B cell (primary cell): ENCODE results near the gene MSL1. TPM values are rescaled to one million over a fixed set of nuclear protein-coding genes. Genes with fewer than 3 reads are reported as not detected.

ENCODE experiments used
- ATAC-seq: fragments of 200-7000 bp; cut with Tn5 transposase; one replicate; pipeline ENCODE4 v1.10.0; 2021; ENCODE audit warnings: low read depth, mild to moderate bottlenecking, moderate number of reproducible peaks, moderate library complexity
- CTCF ChIA-PET: fragments of 350-600 bp; sonication (Branson Sonifier 250); formaldehyde crosslinking; loops from one replicate; lab custom pipeline; 2021; ENCODE audit warnings: antibody characterized with exemption, inconsistent platforms; lab: Charles Lee
- POLR2A ChIA-PET: fragments of 350-600 bp; sonication (Branson Sonifier 250); formaldehyde crosslinking; loops from one replicate; lab custom pipeline; 2021; ENCODE audit warnings: antibody characterized with exemption; lab: Charles Lee
- DNase-seq: peaks from one replicate; pipeline ENCODE4 v3.0.0; 2013
- H2AFZ ChIP-seq: 2 replicates; pipeline ENCODE4 v1.6.1; 2012; ENCODE audit warnings: mild to moderate bottlenecking, low read depth, low read length; ENCODE audit not compliant: insufficient read depth, poor library complexity, severe bottlenecking
- H3K27ac ChIP-seq, 2 donors: 1 replicate in 1 of 2; 2 replicates in 1 of 2; pipeline ENCODE4 v1.5.1; 2012 to 2013; ENCODE audit warnings: low read length in 2 of 2, mild to moderate bottlenecking in 2 of 2, moderate library complexity in 1 of 2
- H3K27me3 ChIP-seq, 4 experiments: fragments of 200-600 bp in 1 of 4; sonication (generic) in 1 of 4; replicated peaks in 1 of 4; 1 replicate in 2 of 4; 2 replicates in 2 of 4; pipeline versions ENCODE4 v1.6.1 to v1.7.0; 2013 to 2016; ENCODE audit warnings: low read length in 3 of 4, mild to moderate bottlenecking in 2 of 4, mixed read lengths in 1 of 4, moderate library complexity in 1 of 4; ENCODE audit not compliant: insufficient read depth in 4 of 4, control insufficient read depth in 3 of 4; ENCODE audit errors: control extremely low read depth in 1 of 4
- H3K36me3 ChIP-seq, 2 experiments: replicated peaks in 1 of 2; 1 replicate in 1 of 2; 2 replicates in 1 of 2; pipeline versions ENCODE4 v1.6.1 to v1.7.1; 2013; ENCODE audit warnings: low read length in 1 of 2; ENCODE audit not compliant: insufficient read depth in 2 of 2, control insufficient read depth in 1 of 2; ENCODE audit errors: control extremely low read depth in 1 of 2, extremely low read depth in 1 of 2
- H3K4me1 ChIP-seq, 2 donors: fragments of 200-600 bp in 1 of 2; sonication (generic) in 1 of 2; 1 replicate in 1 of 2; 2 replicates in 1 of 2; pipeline versions ENCODE4 v1.5.1 to v1.6.1; 2013 to 2017; ENCODE audit warnings: low read length in 2 of 2; ENCODE audit not compliant: control insufficient read depth in 2 of 2, insufficient read depth in 2 of 2
- H3K4me2 ChIP-seq: replicated peaks from 2 replicates; pipeline ENCODE3; 2012; ENCODE audit warnings: mild to moderate bottlenecking, low read depth, low read length; ENCODE audit not compliant: poor library complexity, severe bottlenecking
- H3K4me3 ChIP-seq, 5 experiments: fragments of 200-600 bp in 1 of 5; sonication (generic) in 1 of 5; 1 replicate in 3 of 5; 2 replicates in 2 of 5; pipeline versions ENCODE4 v1.5.1 to v1.7.0; 2011 to 2016; ENCODE audit warnings: low read length in 4 of 5, mild to moderate bottlenecking in 4 of 5, low read depth in 2 of 5, control low read depth in 1 of 5, moderate library complexity in 1 of 5; ENCODE audit not compliant: insufficient read depth in 1 of 5; ENCODE audit errors: control extremely low read depth in 1 of 5, extremely low read depth in 1 of 5
- H3K79me2 ChIP-seq: fragments of 200-600 bp; sonication (generic); one replicate; pipeline ENCODE4 v1.6.0; 2016; ENCODE audit warnings: low read length; ENCODE audit not compliant: control insufficient read depth, insufficient read depth
- H3K9ac ChIP-seq: fragments of 200-600 bp; sonication (generic); 2 replicates; pipeline ENCODE4 v1.6.1; 2017; ENCODE audit warnings: mild to moderate bottlenecking, low read length, moderate library complexity
- H3K9me3 ChIP-seq, 3 donors: one replicate each; pipeline versions ENCODE4 v1.6.1 to v1.7.1; 2013; ENCODE audit warnings: low read length in 2 of 3; ENCODE audit not compliant: control insufficient read depth in 2 of 3, insufficient read depth in 1 of 3; ENCODE audit errors: control extremely low read depth in 1 of 3
- H4K20me1 ChIP-seq: 2 replicates; pipeline ENCODE4 v1.6.0; 2012; ENCODE audit warnings: mild to moderate bottlenecking, low read length; ENCODE audit not compliant: insufficient read depth, control insufficient read depth, poor library complexity, severe bottlenecking
- H3K27ac Mint-ChIP-seq: one replicate; pipeline ENCODE4 v1.8.0; 2021; ENCODE audit warnings: mixed read lengths
- H3K27me3 Mint-ChIP-seq: one replicate; pipeline ENCODE4 v1.8.0; 2021; ENCODE audit warnings: mixed read lengths
- H3K4me1 Mint-ChIP-seq: one replicate; pipeline ENCODE4 v1.8.0; 2021; ENCODE audit warnings: mixed read lengths
- H3K4me3 Mint-ChIP-seq: one replicate; pipeline ENCODE4 v1.8.0; 2021; ENCODE audit warnings: mixed read lengths
- H3K9me3 Mint-ChIP-seq: one replicate; pipeline ENCODE4 v1.8.0; 2022; ENCODE audit warnings: mixed read lengths; ENCODE audit not compliant: insufficient read depth
- EZH2 ChIP-seq: IDR thresholded peaks from 2 replicates; pipeline ENCODE4 v1.6.1; 2012; ENCODE audit warnings: borderline replicate concordance, low read depth, mild to moderate bottlenecking, moderate library complexity, low read length; ENCODE audit not compliant: insufficient read depth, poor library complexity, severe bottlenecking
- WGBS: methylation state at CpG from one replicate; pipeline ENCODE4 v1.1.5; 2013; ENCODE audit warnings: missing lambda C conversion rate; ENCODE audit not compliant: insufficient coverage; 5-methylcytosine and 5-hydroxymethylcytosine counted together
- intact Hi-C: fragments of 100-400 bp; cut with micrococcal nuclease; formaldehyde crosslinking; loops from one replicate; pipeline ENCODE4 v1.10.0; 2022
- polyA plus RNA-seq: library from polyadenylated mRNA; depleted of rRNA; stranded (reverse); fragments of >200 nt; gene quantifications from 2 replicates; pipeline ENCODE4 v1.2.3, GENCODE V29; 2012
- total RNA-seq, 2 donors: library from RNA; stranded (reverse); fragments of 120-200 nt in 1 of 2; gene quantifications; 1 replicate in 1 of 2; 2 replicates in 1 of 2; pipeline versions ENCODE4 v1.2.3 to v1.2.4, GENCODE V29; 2013 to 2022
- TF ChIP-seq, protein P1 (sequence below): fragments of 200-600 bp; IDR thresholded peaks from one replicate; pipeline ENCODE4 v1.8.0; 2022; ENCODE audit warnings: antibody characterized with exemption, mild to moderate bottlenecking

Gene MSL1
- total and polyA plus RNA-seq, 2 donors (not counting 1 experiment from before 2014, with no cell fraction given): 80.1 to 129 TPM

DNA sequence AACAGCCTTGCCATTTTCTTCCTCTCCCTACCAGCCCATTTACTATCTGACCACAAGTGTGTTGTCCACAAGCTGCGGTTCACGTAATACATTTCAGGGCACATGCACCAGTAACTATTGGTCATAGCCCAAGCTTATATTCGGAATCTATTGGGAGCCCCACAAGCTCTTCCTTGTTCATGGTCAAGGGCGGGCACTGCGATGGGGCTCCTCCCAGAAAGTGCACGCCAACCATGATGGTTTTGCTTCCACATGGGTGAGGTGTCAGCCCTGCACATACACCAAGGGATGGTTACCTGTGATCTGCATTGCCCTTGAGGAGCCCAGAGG lies 46.9 kb upstream of the MSL1 start:
- no peak overlapping the region for H2AFZ ChIP-seq
- ATAC-seq (no peak), DNase-seq (no peak)
- Mint-ChIP-seq H3K4me3 (no peak overlapping the region), H3K27ac (peak overlapping the region; percentile 75), H3K9me3 (no peaks in the 10 kb centered on the region), H3K27me3 (no peaks in the 10 kb centered on the region), H3K4me1 (peaks cover 45% of the 10 kb centered on the region)
- CTCF ChIA-PET: interaction anchor here (0.7 to 6.7 kb wide), 30 partner anchors 9 to 202 kb away, joined by 3 to 128 read pairs (median 8); partner anchors contain the start of genes CASC3, CSF3, MED24 and MSL1
- H3K9me3 ChIP-seq: no peaks in the 10 kb centered on the region
- H4K20me1 ChIP-seq: peaks cover 30% of the 10 kb centered on the region
- no peak overlapping the region for H3K27ac ChIP-seq
- POLR2A ChIA-PET: interaction anchor here (0.8 to 1.3 kb wide), 4 partner anchors 11 to 24 kb away, joined by 3 to 7 read pairs (median 3); no protein-coding TSS in a partner anchor
- H3K9ac ChIP-seq: no peak overlapping the region
- intact Hi-C loops: loop anchor here (1.0 to 5.0 kb wide), 4 partner anchors 12 to 37 kb away; partner anchors contain the start of gene MED24
- H3K79me2 ChIP-seq: peaks cover 19% of the 10 kb centered on the region
- TF ChIP-seq EZH2: no peak
- TF ChIP-seq, protein P1, sequence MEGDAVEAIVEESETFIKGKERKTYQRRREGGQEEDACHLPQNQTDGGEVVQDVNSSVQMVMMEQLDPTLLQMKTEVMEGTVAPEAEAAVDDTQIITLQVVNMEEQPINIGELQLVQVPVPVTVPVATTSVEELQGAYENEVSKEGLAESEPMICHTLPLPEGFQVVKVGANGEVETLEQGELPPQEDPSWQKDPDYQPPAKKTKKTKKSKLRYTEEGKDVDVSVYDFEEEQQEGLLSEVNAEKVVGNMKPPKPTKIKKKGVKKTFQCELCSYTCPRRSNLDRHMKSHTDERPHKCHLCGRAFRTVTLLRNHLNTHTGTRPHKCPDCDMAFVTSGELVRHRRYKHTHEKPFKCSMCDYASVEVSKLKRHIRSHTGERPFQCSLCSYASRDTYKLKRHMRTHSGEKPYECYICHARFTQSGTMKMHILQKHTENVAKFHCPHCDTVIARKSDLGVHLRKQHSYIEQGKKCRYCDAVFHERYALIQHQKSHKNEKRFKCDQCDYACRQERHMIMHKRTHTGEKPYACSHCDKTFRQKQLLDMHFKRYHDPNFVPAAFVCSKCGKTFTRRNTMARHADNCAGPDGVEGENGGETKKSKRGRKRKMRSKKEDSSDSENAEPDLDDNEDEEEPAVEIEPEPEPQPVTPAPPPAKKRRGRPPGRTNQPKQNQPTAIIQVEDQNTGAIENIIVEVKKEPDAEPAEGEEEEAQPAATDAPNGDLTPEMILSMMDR: no peak
- peaks cover 33 to 36% of the 10 kb centered on the region in 2 donors for H3K4me1 ChIP-seq
- H3K4me3 ChIP-seq: no peak overlapping the region
- peaks cover 2 to 9% of the 10 kb centered on the region in 2 experiments for H3K36me3 ChIP-seq
- 87% methylated on average over 6 of the region's 6 CpGs for WGBS
- no peaks in the 10 kb centered on the region for H3K27me3 ChIP-seq
- peak overlapping the region; percentile 59 for H3K4me2 ChIP-seq

GRCh38 chr17:40075201-40075941 lies 46.4 kb upstream of the MSL1 start:
- Histone ChIP-seq H3K36me3 (peaks cover 2 to 9% of the 10 kb centered on the region in 2 experiments), H3K4me2 (peak overlapping the region; percentile 59), H3K9ac (no peak overlapping the region), H3K9me3 (no peaks in the 10 kb centered on the region), H3K27me3 (no peaks in the 10 kb centered on the region), H4K20me1 (peaks cover 26% of the 10 kb centered on the region), H3K79me2 (peaks cover 15% of the 10 kb centered on the region), H3K4me3 (no peak overlapping the region), H3K4me1 (peaks cover 28 to 31% of the 10 kb centered on the region in 2 donors), H2AFZ (no peak overlapping the region), H3K27ac (no peak overlapping the region)
- DNase-seq: peak; percentile 82
- Mint-ChIP-seq H3K4me1 (peaks cover 40% of the 10 kb centered on the region), H3K27ac (peak overlapping the region; percentile 46), H3K4me3 (no peak overlapping the region), H3K9me3 (no peaks in the 10 kb centered on the region), H3K27me3 (no peaks in the 10 kb centered on the region)
- ChIA-PET CTCF (interaction anchor here (0.7 to 6.7 kb wide), 40 partner anchors 9 to 203 kb away, joined by 3 to 128 read pairs (median 5); partner anchors contain the start of genes CSF3, MED24, MSL1 and NR1D1), POLR2A (interaction anchor here (0.7 to 1.5 kb wide), 10 partner anchors 9 to 49 kb away, joined by 3 to 11 read pairs (median 3); no protein-coding TSS in a partner anchor)
- TF ChIP-seq, protein P1: peak; percentile 88
- no peak for TF ChIP-seq EZH2
- intact Hi-C loops: loop anchor here (1.0 to 5.0 kb wide), 4 partner anchors 12 to 37 kb away; partner anchors contain the start of gene MED24
- peak; percentile 93 for ATAC-seq
- 8% methylated on average over 9 of the region's 11 CpGs for WGBS
